Measurements from ENCODE around the gene TSPAN33. TPM values are rescaled to one million over a fixed set of nuclear protein-coding genes. Genes with fewer than 3 reads are reported as not detected.

The TSPAN33 gene
- total and polyA plus RNA-seq, 8 donors, result 2.3 to 5.7 (median 5.1) TPM

Other genes starting within 250 kb of the TSPAN33 start
- gene KCP, start 234.0 kb upstream of the TSPAN33 start, total RNA-seq, result 1 to 10 TPM; 1.5 to 1.7 TPM
- gene KCP, start 234.0 kb upstream of the TSPAN33 start, polyA plus RNA-seq (ENCODE audit: insufficient read length in 6 of 6), result 1 to 10 TPM; 5.9 to 9.8 (median 7.7) TPM
- gene IRF5, start 206.8 kb upstream of the TSPAN33 start, total RNA-seq, result 10 to 100 TPM; 18.2 to 35.5 TPM
- 1 to 10 TPM; 1.7 to 3.2 (median 2.0) TPM for gene IRF5, start 206.8 kb upstream of the TSPAN33 start, polyA plus RNA-seq (ENCODE audit: insufficient read length in 6 of 6)
- 10 to 100 TPM; 34.9 to 38.7 TPM for gene TNPO3, start 89.6 kb upstream of the TSPAN33 start, total RNA-seq
- gene TNPO3, start 89.6 kb upstream of the TSPAN33 start, polyA plus RNA-seq (ENCODE audit: insufficient read length in 6 of 6), result 10 to 100 TPM; 32.5 to 40.5 (median 37.7) TPM
- 10 to 100 TPM in 1 of 2 donors, 1 to 10 TPM in 1; 5.1 to 14.7 TPM for gene SMO, start 43.9 kb downstream of the TSPAN33 start, total RNA-seq
- gene SMO, start 43.9 kb downstream of the TSPAN33 start, polyA plus RNA-seq (ENCODE audit: insufficient read length in 6 of 6), result 10 to 100 TPM; 53.0 to 74.2 (median 61.0) TPM
- gene AHCYL2, start 80.3 kb downstream of the TSPAN33 start, total RNA-seq, result 100 to 1,000 TPM in 1 of 2 donors, 10 to 100 TPM in 1; 61.6 to 219 TPM
- 10 to 100 TPM; 16.2 to 23.4 (median 19.8) TPM for gene AHCYL2, start 80.3 kb downstream of the TSPAN33 start, polyA plus RNA-seq (ENCODE audit: insufficient read length in 6 of 6)